HepG2 (cell line): ENCODE data around the gene TTYH1. TPM values are rescaled to one million over a fixed set of nuclear protein-coding genes. Genes with fewer than 3 reads are reported as not detected.

Source experiments
- HINFP ChIP-seq: sonication (generic); formaldehyde crosslinking; IDR thresholded peaks from 2 replicates; pipeline ENCODE4 v1.4.0; 2020; ENCODE audit warnings: low read depth, mild to moderate bottlenecking, missing genetic modification reagents
- KLF11 ChIP-seq: IDR thresholded peaks from 2 replicates; pipeline ENCODE4 v1.6.1; 2016; ENCODE audit warnings: missing compliant biosample characterization
- MAX ChIP-seq: IDR thresholded peaks from 2 replicates; pipeline ENCODE4 v1.6.1; 2012; ENCODE audit warnings: inconsistent platforms
- POGZ ChIP-seq: sonication (generic); formaldehyde crosslinking; IDR thresholded peaks from 2 replicates; pipeline ENCODE4 v1.4.0; 2020; ENCODE audit warnings: mild to moderate bottlenecking, missing genetic modification reagents
- POLR2A ChIP-seq, 2 experiments: IDR thresholded peaks; 2 replicates each; pipeline ENCODE4 v1.6.1; 2011; ENCODE audit warnings: low read depth in 2 of 2, low read length in 2 of 2, mild to moderate bottlenecking in 1 of 2, moderate library complexity in 1 of 2; ENCODE audit not compliant: insufficient read depth in 1 of 2
- TCF12 ChIP-seq, 2 experiments: fragments of 450-650 bp in 1 of 2; sonication (generic) in 1 of 2; formaldehyde crosslinking in 1 of 2; IDR thresholded peaks; 2 replicates each; pipeline versions ENCODE4 v1.6.1 to v1.8.0; 2017 to 2022; ENCODE audit warnings: antibody characterized with exemption in 1 of 2, mild to moderate bottlenecking in 1 of 2, missing genetic modification reagents in 1 of 2, moderate library complexity in 1 of 2
- TEAD2 ChIP-seq: sonication (generic); formaldehyde crosslinking; IDR thresholded peaks from 2 replicates; pipeline ENCODE4 v1.9.0; 2021; ENCODE audit warnings: missing genetic modification reagents
- ZBTB34 ChIP-seq: sonication (generic); formaldehyde crosslinking; IDR thresholded peaks from 2 replicates; pipeline ENCODE4 v1.8.0; 2022; ENCODE audit warnings: mild to moderate bottlenecking, missing genetic modification reagents
- ZNF562 ChIP-seq: sonication (generic); formaldehyde crosslinking; IDR thresholded peaks from 2 replicates; pipeline ENCODE4 v1.8.0; 2022; ENCODE audit warnings: missing genetic modification reagents, borderline replicate concordance
- ZNF674 ChIP-seq: sonication (generic); formaldehyde crosslinking; IDR thresholded peaks from 2 replicates; pipeline ENCODE4 v1.5.0; 2020; ENCODE audit warnings: low read depth, mild to moderate bottlenecking, missing genetic modification reagents
- ZSCAN31 ChIP-seq: sonication (generic); formaldehyde crosslinking; IDR thresholded peaks from 2 replicates; pipeline ENCODE4 v1.5.0; 2020; ENCODE audit warnings: low read depth, mild to moderate bottlenecking, missing genetic modification reagents
- polyA plus RNA-seq, 8 experiments: library from polyadenylated mRNA; depleted of rRNA in 3 of 8; stranded (reverse) in 7 of 8; unstranded in 1 of 8; fragments of >200 nt; fragmentation: Illumina TruSeq in 4 of 8; extraction: Trizol in 4 of 8; gene quantifications; 2 replicates each; pipeline versions ENCODE4 v1.2.1 to v1.2.3, GENCODE V29; 2011 to 2016; ENCODE audit warnings: low read depth in 4 of 8, missing spikeins in 1 of 8, mixed read lengths in 1 of 8; ENCODE audit not compliant: insufficient read depth in 1 of 8
- total RNA-seq, 5 experiments: library from RNA; depleted of rRNA; stranded (reverse); fragments of >200 nt; fragmentation: Illumina TruSeq; extraction: Trizol; gene quantifications; 2 replicates each; pipeline ENCODE4 v1.2.3, GENCODE V29; 2016; ENCODE audit warnings: low read depth in 1 of 5
- TF ChIP-seq, protein P1 (sequence below): sonication (generic); formaldehyde crosslinking; IDR thresholded peaks from 2 replicates; pipeline ENCODE4 v1.4.0; 2020; ENCODE audit warnings: missing genetic modification reagents
- TF ChIP-seq, protein P2 (sequence below): sonication (generic); formaldehyde crosslinking; IDR thresholded peaks from 2 replicates; pipeline ENCODE4 v1.8.1; 2022; ENCODE audit warnings: mild to moderate bottlenecking, missing genetic modification reagents
- TF ChIP-seq, protein P3 (sequence below): sonication (generic); formaldehyde crosslinking; IDR thresholded peaks from 2 replicates; pipeline ENCODE4 v1.8.0; 2022; ENCODE audit warnings: missing genetic modification reagents, mild to moderate bottlenecking, borderline replicate concordance
- TF ChIP-seq, protein P4 (sequence below): sonication (generic); formaldehyde crosslinking; IDR thresholded peaks from 2 replicates; pipeline ENCODE4 v1.8.1; 2023; ENCODE audit warnings: mild to moderate bottlenecking, inconsistent platforms, moderate library complexity, missing genetic modification reagents, borderline replicate concordance

Gene TTYH1
- total and polyA plus RNA-seq, 2 of the 13 experiments (the other 11 are each of a cell fraction or from before 2014, with no cell fraction given): 6.9 to 19.9 TPM

GRCh38 chr19:54462655-54463530 is 47.6 kb downstream of the TTYH1 start (continued):
- TF ChIP-seq ZBTB34 (CRISPR knock-in tag) (no peak), POGZ (0 out of 2 replicates have a peak, but pooled peaks have one; percentile 9), MAX (no peak; the same call in 1 of the 2 replicates), POLR2A (IDR thresholded peaks at IDR 0.05; ENCODE audit: insufficient read depth in 1 of 2, low read depth in 2 of 2, low read length in 2 of 2) (peak in 1 of 2 experiments; percentile 47; a peak in 1 of 4 replicates), ZSCAN31 (CRISPR knock-in tag) (peak; percentile 64), TCF12 (IDR thresholded peaks at IDR 0.05) (no peak), TCF12 (CRISPR knock-in tag; IDR thresholded peaks at IDR 0.05) (peak; percentile 8; the same call in 1 of the 2 replicates), HINFP (CRISPR knock-in tag) (peak; percentile 47; the same call in 1 of the 2 replicates), ZNF674 (CRISPR knock-in tag) (peak; percentile 86), ZNF562 (CRISPR knock-in tag) (no peak), KLF11 (CRISPR knock-in tag) (no peak), TEAD2 (CRISPR knock-in tag) (peak; percentile 74; the same call in 1 of the 2 replicates)
- TF ChIP-seq, protein P1, sequence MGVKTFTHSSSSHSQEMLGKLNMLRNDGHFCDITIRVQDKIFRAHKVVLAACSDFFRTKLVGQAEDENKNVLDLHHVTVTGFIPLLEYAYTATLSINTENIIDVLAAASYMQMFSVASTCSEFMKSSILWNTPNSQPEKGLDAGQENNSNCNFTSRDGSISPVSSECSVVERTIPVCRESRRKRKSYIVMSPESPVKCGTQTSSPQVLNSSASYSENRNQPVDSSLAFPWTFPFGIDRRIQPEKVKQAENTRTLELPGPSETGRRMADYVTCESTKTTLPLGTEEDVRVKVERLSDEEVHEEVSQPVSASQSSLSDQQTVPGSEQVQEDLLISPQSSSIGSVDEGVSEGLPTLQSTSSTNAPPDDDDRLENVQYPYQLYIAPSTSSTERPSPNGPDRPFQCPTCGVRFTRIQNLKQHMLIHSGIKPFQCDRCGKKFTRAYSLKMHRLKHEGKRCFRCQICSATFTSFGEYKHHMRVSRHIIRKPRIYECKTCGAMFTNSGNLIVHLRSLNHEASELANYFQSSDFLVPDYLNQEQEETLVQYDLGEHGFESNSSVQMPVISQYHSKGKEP: no peak
- TF ChIP-seq, protein P2, sequence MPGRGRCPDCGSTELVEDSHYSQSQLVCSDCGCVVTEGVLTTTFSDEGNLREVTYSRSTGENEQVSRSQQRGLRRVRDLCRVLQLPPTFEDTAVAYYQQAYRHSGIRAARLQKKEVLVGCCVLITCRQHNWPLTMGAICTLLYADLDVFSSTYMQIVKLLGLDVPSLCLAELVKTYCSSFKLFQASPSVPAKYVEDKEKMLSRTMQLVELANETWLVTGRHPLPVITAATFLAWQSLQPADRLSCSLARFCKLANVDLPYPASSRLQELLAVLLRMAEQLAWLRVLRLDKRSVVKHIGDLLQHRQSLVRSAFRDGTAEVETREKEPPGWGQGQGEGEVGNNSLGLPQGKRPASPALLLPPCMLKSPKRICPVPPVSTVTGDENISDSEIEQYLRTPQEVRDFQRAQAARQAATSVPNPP (CRISPR knock-in tag): peak; percentile 87
- TF ChIP-seq, protein P3, sequence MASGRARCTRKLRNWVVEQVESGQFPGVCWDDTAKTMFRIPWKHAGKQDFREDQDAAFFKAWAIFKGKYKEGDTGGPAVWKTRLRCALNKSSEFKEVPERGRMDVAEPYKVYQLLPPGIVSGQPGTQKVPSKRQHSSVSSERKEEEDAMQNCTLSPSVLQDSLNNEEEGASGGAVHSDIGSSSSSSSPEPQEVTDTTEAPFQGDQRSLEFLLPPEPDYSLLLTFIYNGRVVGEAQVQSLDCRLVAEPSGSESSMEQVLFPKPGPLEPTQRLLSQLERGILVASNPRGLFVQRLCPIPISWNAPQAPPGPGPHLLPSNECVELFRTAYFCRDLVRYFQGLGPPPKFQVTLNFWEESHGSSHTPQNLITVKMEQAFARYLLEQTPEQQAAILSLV (CRISPR knock-in tag): peak; percentile 41; the same call in 1 of the 2 replicates
- TF ChIP-seq, protein P4, sequence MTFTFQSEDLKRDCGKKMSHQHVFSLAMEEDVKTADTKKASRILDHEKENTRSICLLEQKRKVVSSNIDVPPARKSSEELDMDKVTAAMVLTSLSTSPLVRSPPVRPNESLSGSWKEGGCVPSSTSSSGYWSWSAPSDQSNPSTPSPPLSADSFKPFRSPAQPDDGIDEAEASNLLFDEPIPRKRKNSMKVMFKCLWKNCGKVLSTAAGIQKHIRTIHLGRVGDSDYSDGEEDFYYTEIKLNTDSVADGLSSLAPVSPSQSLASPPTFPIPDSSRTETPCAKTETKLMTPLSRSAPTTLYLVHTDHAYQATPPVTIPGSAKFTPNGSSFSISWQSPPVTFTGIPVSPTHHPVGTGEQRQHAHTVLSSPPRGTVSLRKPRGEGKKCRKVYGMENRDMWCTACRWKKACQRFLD: no peak
